GM19193 (cell line): ENCODE measurements around the gene SLC25A25.

ENCODE experiments used
- POLR2A ChIP-seq: IDR thresholded peaks from 4 replicates; pipeline ENCODE4 v1.6.1; 2011; ENCODE audit not compliant: insufficient read depth, insufficient read length; ENCODE audit errors: extremely low read depth

The SLC25A25 gene

GRCh38 chr9:128048663-128049062, 19.4 kb upstream of the SLC25A25 start:
- TF ChIP-seq POLR2A, result no peak

- TF ChIP-seq POLR2A, result no peak
Measured at GRCh38 chr9:128049843-128050242, 18.2 kb upstream of the SLC25A25 start.

GRCh38 chr9:128051932-128052709, 15.9 kb upstream of the SLC25A25 start:
- no peak for TF ChIP-seq POLR2A

DNA sequence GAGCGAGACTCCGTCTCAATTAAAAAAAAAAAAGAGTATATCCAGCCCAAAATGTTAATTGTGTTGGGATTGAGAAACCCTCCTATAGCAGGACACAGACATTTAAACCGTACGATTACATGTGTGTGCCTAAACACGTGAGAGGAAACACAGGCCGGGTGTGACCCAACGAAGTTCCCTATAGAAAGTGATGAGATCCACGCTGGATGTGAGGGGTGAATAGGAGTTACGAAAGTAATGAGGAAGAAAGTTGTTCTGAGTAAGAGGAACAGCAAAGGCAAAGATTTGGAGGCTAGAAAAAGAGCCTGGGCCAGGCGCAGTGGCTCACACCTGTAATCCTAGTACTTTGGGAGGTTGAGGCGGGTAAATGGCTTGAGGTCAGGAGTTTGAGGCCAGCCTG, 14.5 kb upstream of the SLC25A25 start:
- no peak for TF ChIP-seq POLR2A

- no peak for TF ChIP-seq POLR2A
Measured at GRCh38 chr9:128054087-128054486, 13.9 kb upstream of the SLC25A25 start.

DNA sequence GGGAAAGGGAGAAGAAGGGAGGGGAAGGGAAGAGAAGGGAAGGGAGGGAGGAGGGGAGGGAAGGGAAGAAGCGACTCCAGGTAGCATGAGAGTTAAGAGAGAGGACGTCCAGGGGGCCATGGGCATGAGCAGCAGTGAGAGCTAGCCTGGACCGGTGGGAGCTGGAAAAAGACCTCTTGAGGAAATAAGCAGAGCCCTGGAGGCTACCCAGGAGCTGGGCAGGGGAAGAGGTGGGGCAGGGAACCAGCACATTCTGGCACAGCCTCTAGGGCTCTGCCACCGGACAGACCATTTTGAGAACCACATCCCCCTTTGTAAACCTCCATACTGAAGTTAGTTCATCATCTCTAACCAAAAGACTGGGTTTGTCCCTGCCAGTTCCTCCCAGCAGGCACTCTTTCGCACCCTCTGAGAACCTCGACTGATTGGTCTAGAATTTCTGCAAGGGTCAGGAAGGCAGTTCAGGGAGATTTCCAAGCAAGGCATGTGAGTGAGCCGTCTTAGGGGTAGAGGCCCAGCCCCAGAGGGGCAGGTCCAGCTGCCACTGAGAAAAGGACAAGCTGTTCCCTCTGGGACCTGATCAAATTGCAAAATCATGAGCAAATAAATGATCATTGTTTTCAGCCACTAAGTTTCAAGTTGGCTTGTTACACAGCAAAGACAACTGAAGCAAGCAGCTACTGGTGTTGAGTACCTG, 12.5 kb upstream of the SLC25A25 start:
- no peak for TF ChIP-seq POLR2A

DNA sequence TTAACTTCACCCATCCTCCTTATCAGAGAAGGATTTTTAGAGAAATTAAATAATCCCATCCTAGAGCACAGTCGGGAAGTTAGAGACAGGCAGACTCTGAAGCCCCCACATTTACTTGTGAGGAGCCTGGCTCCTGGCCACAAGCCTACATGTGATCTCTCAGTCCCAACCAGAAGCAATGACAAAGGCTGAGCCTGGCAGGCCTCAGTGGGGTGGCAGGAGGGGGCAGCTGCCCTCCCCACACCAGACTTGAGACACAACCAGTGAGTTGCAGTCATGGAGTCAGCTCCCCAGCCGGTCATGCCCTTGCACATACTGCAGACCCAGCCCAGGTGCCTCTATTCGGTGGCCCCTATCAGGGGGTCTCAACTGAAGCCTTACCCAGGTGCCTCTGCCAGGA, 11.9 kb upstream of the SLC25A25 start:
- TF ChIP-seq POLR2A, result no peak

- TF ChIP-seq POLR2A, result no peak
Measured at GRCh38 chr9:128056887-128057723, 10.9 kb upstream of the SLC25A25 start.

GRCh38 chr9:128057724-128058409, 10.2 kb upstream of the SLC25A25 start:
- no peak for TF ChIP-seq POLR2A

DNA sequence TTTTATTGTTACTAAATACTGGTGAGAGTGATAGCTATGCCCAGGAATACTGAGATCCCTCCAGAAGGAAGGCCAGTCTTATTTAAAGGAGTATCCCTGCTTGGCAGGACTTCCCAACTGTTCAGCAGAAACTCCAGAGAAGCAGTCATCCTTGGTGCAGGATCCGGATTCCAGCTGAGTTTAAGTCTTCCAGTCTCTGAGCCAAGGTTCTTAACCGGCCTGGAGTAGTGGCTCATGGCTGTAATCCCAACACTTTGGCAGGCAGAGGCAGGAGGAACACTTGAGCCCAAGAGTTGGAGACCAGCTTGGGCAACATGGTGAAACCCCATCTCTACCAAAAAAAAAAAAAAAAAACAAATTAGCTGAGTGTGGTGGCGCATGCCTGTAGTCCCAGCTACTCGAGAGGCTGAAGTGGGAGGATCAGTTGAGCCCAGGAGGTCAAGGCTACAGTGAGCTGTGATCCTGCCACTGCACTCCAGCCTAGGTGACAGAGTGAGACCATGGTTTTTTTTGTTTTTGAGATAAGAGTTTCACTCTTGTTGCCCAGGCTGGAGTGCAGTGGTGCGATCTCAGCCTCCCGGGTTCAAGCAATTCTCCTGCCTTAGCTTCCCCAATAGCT, 8.6 kb upstream of the SLC25A25 start:
- no peak for TF ChIP-seq POLR2A

- no peak for TF ChIP-seq POLR2A
Measured at GRCh38 chr9:128061275-128061960, 6.6 kb upstream of the SLC25A25 start.

DNA sequence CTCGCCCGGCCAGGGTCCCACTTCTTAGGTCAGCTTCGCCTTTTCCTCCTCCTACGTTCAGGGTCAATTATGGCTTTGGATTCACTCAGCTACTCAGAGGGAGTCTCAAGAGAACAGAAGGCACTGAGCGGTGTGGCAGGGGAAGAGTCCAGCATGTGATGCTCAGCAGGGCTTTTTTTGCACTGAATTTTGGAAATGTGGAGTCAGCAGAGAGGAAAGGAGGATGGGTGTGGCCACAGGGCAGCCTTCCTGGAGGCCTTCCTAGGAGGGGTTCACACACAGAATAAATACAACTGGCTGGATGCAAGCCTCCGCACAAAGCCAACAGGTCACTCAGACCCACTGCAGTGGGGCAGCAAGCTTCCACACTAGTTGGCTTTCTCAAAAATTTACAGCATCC, 5.8 kb upstream of the SLC25A25 start:
- no peak for TF ChIP-seq POLR2A

DNA sequence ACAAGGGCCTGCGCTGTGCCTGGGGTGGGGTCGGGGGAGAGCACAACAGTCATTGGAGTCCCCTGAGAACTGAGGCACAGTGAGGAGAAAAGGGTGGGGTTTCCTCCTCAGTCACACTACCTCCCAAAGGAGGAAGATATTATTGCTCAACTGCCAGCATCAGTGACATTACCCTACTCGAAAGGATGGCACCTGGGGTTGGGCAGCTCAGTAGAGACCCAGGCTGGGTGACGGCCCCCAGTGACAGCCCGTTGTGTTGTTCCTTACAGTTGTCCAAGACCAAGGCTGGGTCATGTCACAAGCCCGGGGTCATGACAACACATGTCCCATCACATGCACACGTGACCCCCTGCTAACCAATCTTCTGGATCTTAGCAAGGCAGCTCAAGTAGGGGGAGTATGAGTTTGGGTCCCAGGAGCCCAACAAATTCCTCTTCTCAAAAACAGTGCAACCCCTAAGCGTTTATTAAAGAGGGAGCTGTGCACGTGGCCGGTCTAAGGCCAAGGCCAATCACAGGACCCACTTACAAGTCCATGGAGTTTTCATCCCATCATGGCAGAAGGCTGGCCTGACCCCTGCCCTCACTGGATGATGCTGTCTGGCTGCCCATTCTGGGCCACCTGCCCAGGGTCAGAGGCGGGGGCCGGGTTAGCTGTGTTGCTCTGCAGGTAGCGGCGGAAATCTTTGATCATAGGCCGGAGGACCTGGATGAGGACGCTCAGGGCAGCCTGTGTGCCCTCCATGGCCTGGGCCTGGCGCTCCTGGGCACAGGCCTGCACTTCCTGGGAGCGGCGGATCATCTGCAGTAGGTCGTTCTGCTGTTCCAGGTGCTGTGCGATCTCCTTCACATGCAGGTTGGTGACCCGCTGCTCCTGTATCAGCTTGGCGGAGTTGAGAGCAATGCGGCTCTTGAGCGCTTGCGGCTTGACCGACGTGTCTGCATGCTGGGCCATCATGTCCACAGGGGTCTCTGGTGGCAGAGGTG, 4.9 kb upstream of the SLC25A25 start:
- no peak for TF ChIP-seq POLR2A
